Activated CD8-positive, alpha-beta memory T cell treated with anti-CD3 and anti-CD28 coated beads, Interleukin-2, amount 50 U/mL, for 48 hours (primary cell): Measurements from ENCODE around the gene SYT11.

Source experiments
- DNase-seq: peaks from one replicate; pipeline ENCODE4 v3.0.0-alpha.2; 2020

Gene SYT11

DNA sequence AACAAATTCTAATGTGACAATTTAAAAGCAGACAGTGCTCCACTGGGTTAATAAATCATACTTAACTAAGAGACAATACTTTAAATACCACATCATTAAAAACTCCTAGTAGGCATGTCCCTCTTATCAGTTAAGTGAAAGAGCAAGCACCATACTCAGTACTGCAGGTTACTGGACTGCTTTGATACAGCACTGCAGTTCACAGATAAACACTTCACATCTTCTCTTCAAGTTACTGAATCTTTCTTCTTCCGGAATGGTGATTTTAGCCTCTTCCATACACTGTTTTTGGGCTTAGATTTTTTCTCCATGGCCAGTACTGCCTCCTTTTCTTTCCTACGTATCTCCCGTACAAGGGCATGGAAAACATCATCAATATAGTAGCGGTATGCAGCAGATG lies 40.8 kb downstream of the SYT11 start:
- no peak for DNase-seq

- no peak for DNase-seq
Observed at GRCh38 chr1:155904261-155904660, 44.9 kb downstream of the SYT11 start.

DNA sequence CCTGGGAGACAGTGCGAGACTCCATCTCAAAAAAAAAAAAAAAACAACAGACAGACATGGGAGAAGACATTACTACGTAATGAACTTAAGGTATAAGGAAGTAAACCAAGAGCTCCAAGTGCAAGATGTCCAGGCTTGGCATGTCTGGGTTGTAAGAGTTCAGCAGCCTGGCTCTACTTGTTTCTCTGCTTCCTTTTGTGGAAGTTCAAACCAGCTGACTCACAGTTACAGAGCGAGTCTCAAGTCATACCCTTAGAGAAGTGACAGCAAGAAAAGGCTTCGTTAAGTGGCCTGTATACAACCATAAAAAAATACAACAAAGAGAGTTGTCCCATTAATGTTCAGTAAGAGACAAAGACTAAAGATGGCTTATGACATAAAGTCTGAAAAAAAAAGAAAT lies 50.5 kb downstream of the SYT11 start:
- no peak for DNase-seq

DNA sequence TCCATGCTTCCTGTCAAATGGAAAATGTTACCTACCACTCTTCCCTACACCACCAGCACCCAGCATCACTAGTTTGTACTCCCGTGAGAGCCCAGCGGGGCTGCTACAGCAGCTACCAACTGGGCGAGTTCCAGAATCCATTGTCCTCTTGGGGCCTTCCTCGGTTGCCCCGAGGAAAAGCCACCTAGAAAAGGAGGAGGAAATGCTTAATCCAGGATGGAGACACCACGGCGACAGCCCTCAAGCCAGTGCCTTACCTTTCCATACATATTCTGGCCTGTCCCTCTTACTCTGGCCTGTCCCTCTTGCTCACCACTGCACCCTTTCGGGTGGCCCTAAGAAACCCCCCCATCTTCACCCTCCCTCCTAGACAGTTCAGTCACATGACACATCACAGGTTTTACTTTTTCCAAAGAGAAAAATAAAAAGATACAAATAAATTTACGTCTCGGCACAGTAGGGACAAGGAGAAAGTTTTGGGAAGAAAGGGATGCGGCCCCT lies 51.3 kb downstream of the SYT11 start:
- peak; percentile 63 for DNase-seq

- peak; percentile 92 for DNase-seq
Observed at GRCh38 chr1:155911156-155912055, 52.0 kb downstream of the SYT11 start, which contains the start of gene RIT1. TSS of gene RIT1 (minus strand) at chr1:155911349. CDS start at chr1:155910761, 588 bp downstream.

GRCh38 chr1:155912056-155912536 lies 52.7 kb downstream of the SYT11 start:
- DNase-seq, result no peak

GRCh38 chr1:155913969-155914757 lies 54.8 kb downstream of the SYT11 start:
- no peak for DNase-seq

- no peak for DNase-seq
Observed at GRCh38 chr1:155918660-155919059, 59.3 kb downstream of the SYT11 start.

- DNase-seq, result no peak
Observed at GRCh38 chr1:155919801-155920200, 60.4 kb downstream of the SYT11 start.

DNA sequence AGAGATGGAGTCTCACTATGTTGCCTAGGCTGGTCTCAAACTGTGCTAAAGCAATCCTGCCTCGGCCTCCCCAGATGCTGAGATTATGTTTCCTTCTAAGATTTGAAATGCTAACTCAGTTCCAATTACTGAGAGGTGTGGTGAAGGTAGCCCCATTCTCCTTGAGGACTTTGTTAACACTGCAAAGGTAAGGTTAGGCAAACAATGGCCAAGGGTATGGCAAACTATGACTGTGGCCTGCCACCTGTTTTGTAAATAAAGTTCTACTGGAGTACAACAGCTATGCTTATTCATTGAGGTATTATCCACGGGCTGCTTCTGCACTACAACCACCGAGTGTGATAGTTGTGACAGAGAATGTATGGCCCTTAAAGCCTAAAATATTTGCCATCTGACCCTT lies 61.4 kb downstream of the SYT11 start:
- DNase-seq, result no peak

DNA sequence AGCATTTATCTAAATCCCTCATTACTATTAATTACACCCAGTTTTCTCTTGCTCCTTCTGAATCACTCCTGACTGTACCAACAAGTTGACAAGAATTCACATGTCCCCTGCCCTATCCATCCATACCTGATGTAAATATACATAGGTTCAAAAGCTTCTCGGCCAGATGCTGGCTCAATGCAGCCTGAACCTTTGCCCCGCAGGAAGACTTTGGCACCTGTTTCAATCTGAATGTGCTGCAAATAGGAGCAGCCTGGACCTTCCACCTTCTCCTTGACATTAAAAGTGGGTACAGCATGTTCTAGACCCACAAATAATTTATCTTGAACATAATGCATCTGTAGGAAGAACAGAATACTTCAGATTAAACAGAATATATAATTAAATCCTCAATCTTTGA lies 66.1 kb downstream of the SYT11 start:
- DNase-seq, result peak; percentile 42

DNA sequence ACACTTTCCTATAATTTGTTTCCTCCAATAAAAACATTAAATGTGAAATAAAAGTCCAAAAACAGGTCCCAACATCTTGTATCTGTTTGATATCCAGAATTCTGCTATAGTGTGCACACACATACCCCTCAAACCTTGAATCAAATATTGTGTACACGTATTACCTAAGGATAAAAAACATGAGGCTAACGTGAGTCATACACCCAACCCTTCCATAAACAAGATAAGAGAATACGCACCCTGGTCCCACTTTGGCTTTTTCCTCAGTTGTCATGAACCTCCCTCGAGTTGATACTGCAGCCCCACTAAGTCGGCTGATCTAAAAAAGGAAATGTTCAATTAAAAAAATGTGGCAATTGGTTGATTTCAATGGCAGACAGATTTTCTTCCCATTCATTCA lies 69.7 kb downstream of the SYT11 start:
- DNase-seq, result no peak

GRCh38 chr1:155930725-155931124 lies 71.4 kb downstream of the SYT11 start:
- DNase-seq, result peak; percentile 45

- DNase-seq, result peak; percentile 46
Observed at GRCh38 chr1:155931332-155932038, 72.1 kb downstream of the SYT11 start.

- DNase-seq, result peak; percentile 37
Observed at GRCh38 chr1:155932081-155932480, 72.7 kb downstream of the SYT11 start.

GRCh38 chr1:155932487-155932886 lies 73.1 kb downstream of the SYT11 start:
- peak; percentile 40 for DNase-seq

GRCh38 chr1:155933591-155934096 lies 74.3 kb downstream of the SYT11 start:
- peak; percentile 57 for DNase-seq

GRCh38 chr1:155934097-155934935 lies 74.9 kb downstream of the SYT11 start, which contains the start of gene KHDC4:
TSS of gene KHDC4 (minus strand) at chr1:155934413. CDS start at chr1:155934373, 40 bp downstream.
- DNase-seq, result peak; percentile 92
